Raji (cell line): ENCODE data around the gene SMURF1.

Experiments
- POLR2A ChIP-seq: IDR thresholded peaks from 2 replicates; pipeline ENCODE4 v1.6.1; 2011; ENCODE audit warnings: low read depth, low read length, control low read depth; ENCODE audit not compliant: insufficient read depth

The SMURF1 gene

DNA sequence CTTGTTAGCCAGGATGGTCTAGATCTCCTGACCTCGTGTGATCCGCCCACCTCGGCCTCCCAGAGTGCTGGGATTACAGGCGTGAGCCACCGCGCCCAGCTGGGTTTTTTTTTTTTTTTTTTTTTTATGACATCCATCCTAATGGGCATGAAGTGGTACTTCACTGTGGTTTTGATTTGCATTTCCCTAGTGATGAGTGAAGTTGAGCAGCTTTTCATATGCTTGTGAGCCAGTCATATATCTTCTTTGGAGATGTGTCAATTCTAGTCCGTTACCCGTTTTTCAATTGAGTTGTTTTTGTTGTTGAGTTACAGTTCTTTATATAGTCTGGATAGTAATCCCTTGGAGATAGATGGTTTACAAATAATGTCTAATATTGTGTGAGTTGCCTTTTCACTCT, 127.7 kb downstream of the SMURF1 start:
- no peak for TF ChIP-seq POLR2A

GRCh38 chr7:99014113-99014985, 129.6 kb downstream of the SMURF1 start:
- TF ChIP-seq POLR2A, result no peak

- TF ChIP-seq POLR2A, result no peak
Measured at GRCh38 chr7:99013266-99014112, 130.4 kb downstream of the SMURF1 start.

DNA sequence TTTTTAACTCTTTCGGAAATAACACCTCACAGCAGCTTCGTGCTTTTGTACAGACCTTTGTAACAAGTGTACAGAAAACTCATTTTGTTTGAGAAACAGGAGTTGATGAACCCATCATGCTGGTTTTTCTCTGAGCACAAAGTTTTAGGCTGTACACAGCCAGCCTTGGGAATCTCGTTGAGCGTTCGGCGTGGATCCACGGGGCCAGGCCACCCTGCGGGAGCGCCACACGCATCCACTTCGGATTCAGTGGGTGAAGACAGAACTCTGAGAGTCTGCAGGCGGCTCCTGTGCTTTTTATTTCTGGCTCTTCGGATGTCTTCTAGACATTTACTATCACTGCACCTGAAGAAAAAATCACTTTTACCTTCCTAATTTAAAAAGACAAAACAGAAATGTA, 131.2 kb downstream of the SMURF1 start:
- TF ChIP-seq POLR2A, result no peak

GRCh38 chr7:99011706-99012404, 132.1 kb downstream of the SMURF1 start:
- no peak for TF ChIP-seq POLR2A

GRCh38 chr7:99011341-99011705, 132.6 kb downstream of the SMURF1 start:
- no peak for TF ChIP-seq POLR2A

DNA sequence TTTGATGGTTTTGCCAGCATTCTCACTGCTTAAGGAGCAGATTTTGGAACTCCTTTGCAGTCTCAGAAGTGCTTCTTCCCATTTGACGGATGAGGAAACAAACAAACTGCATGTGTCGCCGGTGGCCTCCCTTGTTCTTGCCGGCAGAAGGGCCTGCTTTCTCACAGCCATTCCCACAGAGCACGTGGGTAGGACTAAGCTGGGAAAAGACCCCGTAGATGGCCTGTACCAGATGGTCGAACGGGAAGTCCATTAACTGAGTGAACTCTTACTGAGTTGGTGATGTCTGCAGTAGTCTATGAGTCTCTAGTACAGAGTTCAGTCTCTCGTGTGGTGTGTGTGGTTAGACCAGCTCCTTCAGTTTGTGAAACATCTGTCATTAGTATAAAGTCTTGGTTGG, 133.6 kb downstream of the SMURF1 start:
- no peak for TF ChIP-seq POLR2A

- TF ChIP-seq POLR2A, result no peak
Measured at GRCh38 chr7:99008921-99009530, 134.9 kb downstream of the SMURF1 start.

GRCh38 chr7:99008181-99008631, 135.7 kb downstream of the SMURF1 start:
- TF ChIP-seq POLR2A, result no peak

GRCh38 chr7:99006739-99007424, 137.0 kb downstream of the SMURF1 start:
- TF ChIP-seq POLR2A, result no peak

GRCh38 chr7:99005776-99006175, 138.1 kb downstream of the SMURF1 start:
- no peak for TF ChIP-seq POLR2A

DNA sequence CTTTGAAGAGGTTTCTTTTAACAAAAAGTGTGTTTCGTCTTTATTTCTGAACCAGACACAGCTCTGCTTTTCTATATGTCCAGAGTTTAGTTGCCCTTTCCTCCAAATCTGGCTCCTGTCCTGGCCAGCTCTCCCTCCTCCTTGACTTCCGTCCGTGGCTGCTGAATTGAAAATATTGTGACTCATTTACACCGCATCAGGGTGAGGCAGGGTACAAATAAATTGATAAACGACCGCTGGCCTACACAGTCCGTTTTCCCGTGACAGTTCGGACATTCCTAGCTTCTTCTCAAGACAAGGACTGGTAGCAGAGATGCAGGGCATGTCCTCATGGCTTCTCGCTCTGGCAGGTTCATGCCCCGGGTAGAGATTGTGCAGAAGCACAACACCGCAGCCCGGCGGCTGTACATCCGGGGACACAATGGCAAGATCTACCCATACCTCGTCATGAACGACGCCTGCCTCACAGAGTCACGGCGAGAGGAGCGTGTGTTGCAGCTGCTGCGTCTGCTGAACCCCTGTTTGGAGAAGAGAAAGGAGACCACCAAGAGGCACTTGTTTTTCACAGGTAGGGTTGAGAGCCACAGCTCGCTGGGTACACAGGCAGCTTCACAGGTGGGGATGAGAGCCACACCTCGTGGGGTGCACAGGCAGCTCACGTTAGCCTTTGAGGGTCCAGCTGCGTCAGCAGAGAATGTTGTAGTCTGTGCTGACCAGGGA, 139.0 kb downstream of the SMURF1 start:
- no peak for TF ChIP-seq POLR2A

DNA sequence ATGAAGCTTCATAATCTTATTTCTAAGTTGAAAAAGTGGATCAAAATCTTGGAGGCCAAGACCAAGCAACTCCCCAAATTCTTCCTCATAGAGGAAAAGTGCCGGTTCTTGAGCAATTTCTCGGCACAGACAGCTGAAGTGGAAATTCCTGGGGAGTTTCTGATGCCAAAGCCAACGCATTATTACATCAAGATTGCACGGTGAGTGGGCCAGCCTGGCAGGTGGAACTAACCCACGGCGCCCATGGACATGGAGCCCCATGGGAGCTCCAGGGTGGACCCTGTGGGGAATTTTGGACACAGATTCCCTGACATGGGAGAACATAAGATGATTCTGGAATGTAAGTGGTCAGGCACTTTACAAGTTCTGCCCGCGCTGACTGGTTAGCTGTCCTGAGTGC, 139.7 kb downstream of the SMURF1 start:
- TF ChIP-seq POLR2A, result no peak

DNA sequence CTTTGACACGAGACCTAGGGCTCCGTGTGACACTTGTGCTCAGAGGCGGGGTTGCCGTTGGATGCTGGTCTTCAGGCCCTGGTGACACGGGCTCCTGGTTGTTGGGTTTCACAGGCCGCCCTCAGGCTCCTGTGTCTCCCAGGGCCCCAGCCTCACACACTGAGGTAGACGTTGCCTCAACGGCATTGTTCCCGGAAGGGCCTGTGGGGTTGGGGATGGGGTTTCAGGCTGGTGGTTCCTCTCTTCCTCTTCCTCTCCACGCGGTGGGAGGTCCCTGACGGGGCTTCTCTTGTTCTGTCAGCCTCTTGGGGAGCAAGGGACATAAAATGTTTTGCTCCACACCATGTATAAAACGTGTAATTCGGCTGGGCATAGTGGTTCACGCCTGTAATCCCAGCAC, 140.5 kb downstream of the SMURF1 start:
- no peak for TF ChIP-seq POLR2A
